Heart right ventricle (tissue), 16 donors: ENCODE data around the gene TGFBRAP1. TPM values are rescaled to one million over a fixed set of nuclear protein-coding genes. Genes with fewer than 3 reads are reported as not detected.

Source experiments
- ATAC-seq, 8 donors: fragments of 200-7000 bp; cut with Tn5 transposase; one replicate each; pipeline ENCODE4 v1.9.1; 2020; ENCODE audit warnings: mild to moderate bottlenecking in 8 of 8, moderate library complexity in 8 of 8, moderate number of reproducible peaks in 1 of 8
- DNase-seq, 2 donors: peaks; one replicate each; pipeline ENCODE4 v3.0.0-alpha.2; 2020
- H3K27ac ChIP-seq, 10 donors: fragments of 200-600 bp; sonication (generic) in 2 of 10; one replicate each; pipeline versions ENCODE4 v1.5.0 to v1.8.0; 2020 to 2022; ENCODE audit warnings: mild to moderate bottlenecking in 3 of 10
- H3K27me3 ChIP-seq, 7 donors: fragments of 200-600 bp; one replicate each; pipeline ENCODE4 v1.8.0; 2021 to 2022; ENCODE audit warnings: mild to moderate bottlenecking in 2 of 7
- H3K36me3 ChIP-seq, 9 donors: fragments of 200-600 bp; sonication (generic) in 1 of 9; one replicate each; pipeline versions ENCODE4 v1.5.0 to v1.8.0; 2020 to 2022; ENCODE audit warnings: mild to moderate bottlenecking in 2 of 9
- H3K4me1 ChIP-seq, 9 donors: fragments of 200-600 bp; sonication (generic) in 1 of 9; one replicate each; pipeline versions ENCODE4 v1.5.0 to v1.8.0; 2020 to 2022; ENCODE audit warnings: mild to moderate bottlenecking in 4 of 9
- H3K4me3 ChIP-seq, 10 donors: fragments of 200-600 bp; sonication (generic) in 2 of 10; one replicate each; pipeline versions ENCODE4 v1.5.0 to v1.8.0; 2020 to 2022; ENCODE audit warnings: mild to moderate bottlenecking in 7 of 10, moderate library complexity in 2 of 10
- H3K9me3 ChIP-seq, 11 donors: fragments of 200-600 bp in 10 of 11; sonication (generic) in 2 of 11; one replicate each; pipeline versions ENCODE4 v1.5.0 to v1.8.0; 2013 to 2022; ENCODE audit warnings: mild to moderate bottlenecking in 2 of 11, control low read depth in 1 of 11, moderate library complexity in 1 of 11
- WGBS, 2 donors: extraction: QIAGEN DNeasy Blood & Tissue Kit; methylation state at CpG; one replicate each; pipeline ENCODE4 v1.1.7; 2013; ENCODE audit warnings: inconsistent platforms in 1 of 2; 5-methylcytosine and 5-hydroxymethylcytosine counted together
- intact Hi-C, 10 donors: fragments of 100-400 bp; cut with DNase I; formaldehyde crosslinking; loops; one replicate each; pipeline versions ENCODE4 v1.11.1 to v1.14.2; 2022
- polyA plus RNA-seq, 2 donors: library from polyadenylated mRNA; stranded (reverse); fragments of 200-250 nt; gene quantifications; one replicate each; pipeline ENCODE4 v1.2.3, GENCODE V29; 2013
- total RNA-seq, 10 donors: library from RNA; stranded (reverse); fragmentation: NEBNext Ultra II Directional in 3 of 10; extraction: Animal tissue kit (Norgen Biotek cat#: 25700) in 3 of 10; gene quantifications; one replicate each; pipeline versions ENCODE4 v1.2.1 to v1.2.4, GENCODE V29; 2021 to 2023
- TF ChIP-seq, protein P1 (sequence below), 9 donors: fragments of 200-600 bp; sonication (generic) in 2 of 9; IDR thresholded peaks; one replicate each; pipeline versions ENCODE4 v1.5.0 to v1.8.0; 2021 to 2022; ENCODE audit warnings: antibody characterized with exemption in 9 of 9, mild to moderate bottlenecking in 5 of 9, moderate library complexity in 1 of 9
- donor health status: Arrhythmogenic right ventricular cardiomyopathy.
- donor health status: ischemic (EF 13 %, LVEDD 7.1; RV severe dilation, severe dysfunction).
- donor health status: healthy with polysubstance abuse.
- donor health status: DM: no; HTN: yes; CAD: no.
- donor health status: DM: no; HTN: no; CAD: no.
- donor health status: ischemic (EF 25% LVEDD 6.9; RV normal size, moderate dysfunction).
- donor health status: ischemic (EF 25% LVEDD 5.7; RV mildly dilated, moderate dysfunction).
- donor health status: healthy.
- donor health status: DM: yes; HTN: yes; CAD: no.
- donor health status: Ischemic cardiomyopathy.
- donor health status: ischemic (EF 35%, LVEDD 5.7; RV mildly dilated, moderate dysfunction).
- donor health status: nonischemic (EF 11% LVEDD 7.7; RV severe dilation, severe dysfunction).
- donor health status: DM: yes; HTN: yes; CAD: no.
- donor health status: PGD.
- donor health status: ischemic (EF 29% LVEDD 5.4; RV normal size, mild dysfunction).
- donor health status: nonischemic (EF 23%, LVEDD 6.1; RV moderate dilation, normal function).

Gene TGFBRAP1
- total and polyA plus RNA-seq, 12 donors, result 2.1 to 12.7 (median 10.4) TPM

DNA sequence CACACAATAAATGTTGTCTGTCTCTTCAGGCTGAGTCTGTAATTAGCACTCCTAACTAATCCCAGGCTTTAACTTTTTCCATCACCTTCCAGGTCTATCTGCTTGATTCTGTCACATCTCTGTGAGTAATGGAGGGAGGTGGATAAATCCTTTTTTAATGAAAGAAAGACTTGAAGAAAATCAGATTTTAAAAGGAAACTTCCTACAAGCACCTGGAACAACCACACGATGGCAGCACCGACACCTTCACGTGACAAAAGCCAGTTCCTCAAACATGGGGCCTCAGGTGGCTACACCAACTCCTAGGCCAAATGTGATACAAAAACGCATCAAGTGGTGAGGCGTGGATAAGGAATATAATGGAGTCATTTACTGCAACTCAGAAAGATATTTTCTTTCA, 41.8 kb downstream of the TGFBRAP1 start:
- no peak for DNase-seq

DNA sequence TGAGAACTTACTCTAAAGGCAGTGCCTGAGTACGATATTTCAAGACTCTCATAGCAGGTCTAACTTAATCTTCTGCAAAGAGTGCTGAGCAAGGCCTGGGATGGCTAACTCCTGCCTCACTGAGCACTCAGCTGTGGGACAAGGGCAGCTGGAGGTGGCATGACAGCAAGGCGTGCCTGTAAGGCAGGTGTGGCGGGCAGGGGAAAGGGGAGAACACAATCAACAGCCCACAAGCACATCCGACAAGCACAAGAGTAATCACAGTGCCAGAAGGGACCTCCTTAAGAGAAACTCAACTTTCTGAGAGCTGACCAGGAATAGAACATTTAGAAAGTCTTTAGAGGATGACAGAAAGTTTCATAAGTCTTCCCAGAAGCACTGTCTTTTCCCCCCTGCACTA, 46.0 kb downstream of the TGFBRAP1 start:
- H3K27me3 ChIP-seq, result no peaks in the 10 kb centered on the region
- no peak overlapping the region for H3K27ac ChIP-seq
- 84 to 99% methylated on average over 4 of the region's 4 CpGs for WGBS, 2 donors
- H3K9me3 ChIP-seq, result no peaks in the 10 kb centered on the region
- intact Hi-C loops, result no loop called here
- peaks cover 0 to 97% (median 29%) of the 10 kb centered on the region in 9 donors for H3K36me3 ChIP-seq
- TF ChIP-seq, protein P1, sequence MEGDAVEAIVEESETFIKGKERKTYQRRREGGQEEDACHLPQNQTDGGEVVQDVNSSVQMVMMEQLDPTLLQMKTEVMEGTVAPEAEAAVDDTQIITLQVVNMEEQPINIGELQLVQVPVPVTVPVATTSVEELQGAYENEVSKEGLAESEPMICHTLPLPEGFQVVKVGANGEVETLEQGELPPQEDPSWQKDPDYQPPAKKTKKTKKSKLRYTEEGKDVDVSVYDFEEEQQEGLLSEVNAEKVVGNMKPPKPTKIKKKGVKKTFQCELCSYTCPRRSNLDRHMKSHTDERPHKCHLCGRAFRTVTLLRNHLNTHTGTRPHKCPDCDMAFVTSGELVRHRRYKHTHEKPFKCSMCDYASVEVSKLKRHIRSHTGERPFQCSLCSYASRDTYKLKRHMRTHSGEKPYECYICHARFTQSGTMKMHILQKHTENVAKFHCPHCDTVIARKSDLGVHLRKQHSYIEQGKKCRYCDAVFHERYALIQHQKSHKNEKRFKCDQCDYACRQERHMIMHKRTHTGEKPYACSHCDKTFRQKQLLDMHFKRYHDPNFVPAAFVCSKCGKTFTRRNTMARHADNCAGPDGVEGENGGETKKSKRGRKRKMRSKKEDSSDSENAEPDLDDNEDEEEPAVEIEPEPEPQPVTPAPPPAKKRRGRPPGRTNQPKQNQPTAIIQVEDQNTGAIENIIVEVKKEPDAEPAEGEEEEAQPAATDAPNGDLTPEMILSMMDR (IDR thresholded peaks at IDR 0.05), result no peak
- H3K4me1 ChIP-seq, result no peaks in the 10 kb centered on the region
- no peak overlapping the region for H3K4me3 ChIP-seq
- ATAC-seq (no peak), DNase-seq (no peak)

More for the DNA sequence above, 41.8 kb downstream of the TGFBRAP1 start:
- Histone ChIP-seq H3K9me3 (no peaks in the 10 kb centered on the region), H3K27me3 (no peaks in the 10 kb centered on the region), H3K4me1 (no peaks in the 10 kb centered on the region), H3K27ac (no peak overlapping the region), H3K36me3 (peaks cover 0 to 96% (median 24%) of the 10 kb centered on the region in 9 donors), H3K4me3 (no peak overlapping the region)
- TF ChIP-seq, protein P1 (IDR thresholded peaks at IDR 0.05), result peak in 7 of 9 donors; percentile 22 to 49 (median 42)
- 58 to 62% methylated on average over 5 of the region's 5 CpGs for WGBS, 2 donors
- intact Hi-C loops, result no loop called here
- no peak for ATAC-seq

DNA sequence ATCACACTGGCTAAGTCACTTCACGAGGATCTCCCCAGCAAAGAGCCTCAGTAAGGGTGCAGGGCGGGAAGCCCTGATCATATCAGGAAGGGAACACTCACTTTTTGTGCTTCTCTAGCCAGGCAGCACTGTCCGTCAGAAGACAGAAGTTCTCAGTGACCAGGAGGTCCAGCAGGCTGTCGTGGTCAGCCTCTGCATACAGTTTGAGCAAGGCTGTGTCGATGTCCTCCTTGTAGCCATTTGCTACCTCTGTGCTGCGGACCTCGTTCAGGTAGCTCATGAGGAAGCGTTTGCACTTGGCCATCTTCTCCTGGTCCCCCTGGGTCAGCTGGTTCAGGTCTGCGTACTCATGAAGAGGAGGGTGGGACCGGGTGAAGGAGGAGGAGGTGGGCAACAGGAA, 49.3 kb downstream of the TGFBRAP1 start:
- no peaks in the 10 kb centered on the region for H3K9me3 ChIP-seq
- H3K27me3 ChIP-seq, result no peaks in the 10 kb centered on the region
- TF ChIP-seq, protein P1 (IDR thresholded peaks at IDR 0.05), result no peak
- WGBS, 2 donors, result 90 to 94% methylated on average over 10 of the region's 10 CpGs
- no peak overlapping the region for H3K27ac ChIP-seq
- no peak for DNase-seq
- no peaks in the 10 kb centered on the region for H3K4me1 ChIP-seq
- intact Hi-C loops, result no loop called here
- H3K4me3 ChIP-seq, result no peak overlapping the region
- H3K36me3 ChIP-seq, result peaks cover 0 to 98% (median 40%) of the 10 kb centered on the region in 9 donors
- no peak for ATAC-seq

DNA sequence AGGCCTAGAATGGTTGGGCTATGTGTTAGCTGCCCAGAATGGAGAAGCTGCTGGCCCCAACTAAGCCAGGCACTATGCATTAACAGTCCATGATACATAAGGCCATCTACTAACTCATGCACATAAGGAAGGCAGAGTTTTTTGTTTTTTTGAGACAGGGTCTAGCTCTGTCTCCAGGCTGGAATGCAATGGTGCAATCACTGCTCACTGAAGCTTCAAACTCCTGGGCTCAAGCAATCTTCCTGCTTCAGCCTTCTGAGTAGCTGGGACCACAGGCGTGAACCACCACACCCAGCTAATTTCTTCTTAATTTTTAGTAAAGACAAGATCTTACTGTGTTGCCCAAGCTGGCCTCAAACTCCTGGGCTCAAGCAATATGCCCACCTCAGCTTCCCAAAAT, 50.4 kb downstream of the TGFBRAP1 start:
- intact Hi-C loops, result no loop called here
- Histone ChIP-seq H3K4me3 (no peak overlapping the region), H3K9me3 (no peaks in the 10 kb centered on the region), H3K27me3 (no peaks in the 10 kb centered on the region), H3K36me3 (peaks cover 0 to 98% (median 44%) of the 10 kb centered on the region in 9 donors), H3K4me1 (no peaks in the 10 kb centered on the region), H3K27ac (no peak overlapping the region)
- 91 to 96% methylated on average over 1 of the region's 1 CpG for WGBS, 2 donors
- ATAC-seq, result no peak
- TF ChIP-seq, protein P1 (IDR thresholded peaks at IDR 0.05), result no peak
- no peak for DNase-seq
